Neural cell (in vitro differentiated cells): ENCODE data around the gene DNAH7. TPM values are rescaled to one million over a fixed set of nuclear protein-coding genes. Genes with fewer than 3 reads are reported as not detected.

Experiments
- H2AFZ ChIP-seq: fragments of 200-600, 300-800 bp; sonication (generic), shearing (Covaris generic); 2 replicates; pipeline ENCODE4 v1.6.0; 2014; ENCODE audit warnings: low read depth, mild to moderate bottlenecking, antibody characterized with exemption, low read length, moderate library complexity
- H3F3A ChIP-seq: fragments of 200-600 bp; shearing (Covaris generic); 2 replicates; pipeline ENCODE4 v1.6.1; 2016; ENCODE audit warnings: mild to moderate bottlenecking, moderate library complexity, mixed read lengths, antibody characterized with exemption, low read length; ENCODE audit not compliant: insufficient read depth, poor library complexity, severe bottlenecking
- H3K27ac ChIP-seq: fragments of 200-600, 300-800 bp; sonication (generic), shearing (Covaris generic); 2 replicates; pipeline ENCODE4 v1.5.1; 2014; ENCODE audit warnings: mild to moderate bottlenecking, low read length, moderate library complexity
- H3K27me3 ChIP-seq: fragments of 300-800, 200-600 bp; sonication (generic), shearing (Covaris generic); 2 replicates; pipeline ENCODE4 v1.6.0; 2014; ENCODE audit warnings: mild to moderate bottlenecking, low read depth, low read length, moderate library complexity; ENCODE audit not compliant: insufficient read depth
- H3K36me3 ChIP-seq: fragments of 300-800, 200-600 bp; sonication (generic), shearing (Covaris generic); 2 replicates; pipeline ENCODE4 v1.5.1; 2014; ENCODE audit warnings: mild to moderate bottlenecking, antibody characterized with exemption, low read length, moderate library complexity; ENCODE audit not compliant: insufficient read depth
- H3K4me2 ChIP-seq: fragments of 300-800, 200-600 bp; sonication (generic), shearing (Covaris generic); 2 replicates; pipeline ENCODE4 v1.6.0; 2014; ENCODE audit warnings: mild to moderate bottlenecking, low read length
- H3K4me3 ChIP-seq: fragments of 300-800, 200-600 bp; sonication (generic), shearing (Covaris generic); 2 replicates; pipeline ENCODE4 v1.5.1; 2014; ENCODE audit warnings: mild to moderate bottlenecking, low read length, moderate library complexity
- H3K79me2 ChIP-seq: fragments of 200-600 bp; shearing (Covaris generic); replicated peaks from 2 replicates; pipeline ENCODE4 v1.6.0; 2014; ENCODE audit warnings: mild to moderate bottlenecking, low read length, moderate library complexity; ENCODE audit not compliant: insufficient read depth
- H3K9ac ChIP-seq: fragments of 300-800, 200-600 bp; sonication (generic), shearing (Covaris generic); 2 replicates; pipeline ENCODE4 v1.6.1; 2016; ENCODE audit warnings: mild to moderate bottlenecking, low read length, mixed read lengths
- H3K9me2 ChIP-seq: fragments of 200-600 bp; shearing (Covaris generic); 2 replicates; pipeline ENCODE4 v1.6.1; 2016; ENCODE audit warnings: mild to moderate bottlenecking, low read length, mixed read lengths; ENCODE audit not compliant: insufficient read depth
- H3K9me3 ChIP-seq: fragments of 200-600, 300-800 bp; sonication (generic), shearing (Covaris generic); 2 replicates; pipeline ENCODE4 v1.6.1; 2016; ENCODE audit warnings: mild to moderate bottlenecking, mixed run types, low read length, moderate library complexity, mixed read lengths
- H4K20me1 ChIP-seq: fragments of 200-600 bp; shearing (Covaris generic); 2 replicates; pipeline ENCODE4 v1.6.1; 2016; ENCODE audit warnings: mild to moderate bottlenecking, mixed run types; ENCODE audit not compliant: insufficient read depth
- EP300 ChIP-seq: fragments of 450-650 bp; conservative IDR thresholded peaks from 2 replicates; pipeline ENCODE4 v1.6.1; 2014; ENCODE audit warnings: antibody characterized with exemption, mild to moderate bottlenecking, moderate library complexity; ENCODE audit not compliant: poor library complexity, severe bottlenecking
- EZH2 ChIP-seq: fragments of 200-600, 300-800 bp; shearing (Covaris generic), sonication (generic); IDR thresholded peaks from 2 replicates; pipeline ENCODE4 v1.6.1; 2014; ENCODE audit warnings: antibody characterized with exemption, low read length, borderline replicate concordance, mild to moderate bottlenecking; ENCODE audit not compliant: insufficient read depth, poor library complexity, severe bottlenecking
- MXI1 ChIP-seq: fragments of 450-650 bp; conservative IDR thresholded peaks from 2 replicates; pipeline ENCODE4 v1.6.1; 2014; ENCODE audit warnings: antibody characterized with exemption, mild to moderate bottlenecking; ENCODE audit not compliant: poor library complexity, severe bottlenecking
- POLR2AphosphoS5 ChIP-seq: IDR thresholded peaks from 2 replicates; pipeline ENCODE4 v1.6.1; 2012
- RAD21 ChIP-seq: fragments of 450-650 bp; conservative IDR thresholded peaks from 2 replicates; pipeline ENCODE4 v1.6.1; 2014; ENCODE audit warnings: antibody characterized with exemption, mild to moderate bottlenecking, moderate library complexity
- SMC3 ChIP-seq: fragments of 450-650 bp; conservative IDR thresholded peaks from 2 replicates; pipeline ENCODE4 v1.6.1; 2014; ENCODE audit warnings: antibody characterized with exemption, mild to moderate bottlenecking, moderate library complexity; ENCODE audit not compliant: poor library complexity
- TAF1 ChIP-seq: IDR thresholded peaks from 2 replicates; pipeline ENCODE4 v1.6.1; 2012; ENCODE audit warnings: low read depth
- polyA plus RNA-seq: library from polyadenylated mRNA; depleted of rRNA; stranded (reverse); fragments of >200 nt; gene quantifications from 2 replicates; pipeline ENCODE4 v1.2.3, GENCODE V29; 2014
- TF ChIP-seq, protein P1 (sequence below): fragments of 450-650 bp; IDR thresholded peaks from 2 replicates; pipeline ENCODE4 v1.5.1; 2014; ENCODE audit warnings: antibody characterized with exemption, mild to moderate bottlenecking, moderate library complexity; ENCODE audit not compliant: poor library complexity, severe bottlenecking
- TF ChIP-seq, protein P2 (sequence below): IDR thresholded peaks from 2 replicates; pipeline ENCODE4 v1.6.1; 2012; ENCODE audit warnings: borderline replicate concordance

DNAH7 gene
- polyA plus RNA-seq, 1 donor from 2014 or later: 0.67 TPM

DNA sequence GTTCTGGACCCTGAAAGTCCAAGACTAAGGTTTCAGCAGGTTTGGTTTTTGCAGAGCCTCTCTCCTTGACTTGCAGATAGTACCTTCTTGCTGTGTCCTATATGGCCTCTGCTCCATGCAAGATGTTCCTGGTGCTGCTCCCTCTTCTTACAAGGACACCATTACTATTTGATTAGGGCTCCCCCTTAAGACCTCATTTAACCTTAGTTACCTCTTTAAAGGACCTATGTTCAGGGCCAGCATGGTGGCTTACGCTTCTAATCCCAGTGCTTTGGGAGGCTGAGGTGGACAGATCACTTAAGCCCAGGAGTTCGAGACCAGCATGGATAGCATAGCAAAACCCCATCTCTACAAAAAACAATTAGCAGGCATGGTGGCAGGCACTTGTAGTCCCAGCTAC, 232.6 kb downstream of the DNAH7 start:
- Histone ChIP-seq H3K9ac (no peak overlapping the region), H2AFZ (no peak overlapping the region)

DNA sequence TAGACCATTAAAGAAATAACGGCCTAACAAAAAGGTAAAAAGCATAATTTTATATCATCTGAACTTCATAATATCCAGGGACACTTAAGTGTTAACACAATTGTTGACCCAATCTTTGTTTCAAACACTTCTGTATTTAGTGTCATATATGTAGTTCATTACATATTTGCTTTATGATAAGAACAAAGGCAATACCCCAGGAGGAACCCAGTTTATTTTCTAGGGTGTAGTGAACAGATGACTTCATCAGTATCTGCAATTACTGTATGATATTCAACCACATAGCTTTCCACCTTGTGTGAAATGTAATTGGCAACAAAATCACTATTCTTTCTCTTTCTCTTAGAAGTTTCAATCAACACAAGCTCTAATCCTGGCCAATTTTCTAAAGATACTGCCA, 233.8 kb downstream of the DNAH7 start:
- no peaks in the 10 kb centered on the region for H3K9me2 ChIP-seq
- TF ChIP-seq MXI1: no peak
- TF ChIP-seq RAD21: no peak
- no peak for TF ChIP-seq TAF1
- no peak for TF ChIP-seq EP300
- TF ChIP-seq, protein P1, sequence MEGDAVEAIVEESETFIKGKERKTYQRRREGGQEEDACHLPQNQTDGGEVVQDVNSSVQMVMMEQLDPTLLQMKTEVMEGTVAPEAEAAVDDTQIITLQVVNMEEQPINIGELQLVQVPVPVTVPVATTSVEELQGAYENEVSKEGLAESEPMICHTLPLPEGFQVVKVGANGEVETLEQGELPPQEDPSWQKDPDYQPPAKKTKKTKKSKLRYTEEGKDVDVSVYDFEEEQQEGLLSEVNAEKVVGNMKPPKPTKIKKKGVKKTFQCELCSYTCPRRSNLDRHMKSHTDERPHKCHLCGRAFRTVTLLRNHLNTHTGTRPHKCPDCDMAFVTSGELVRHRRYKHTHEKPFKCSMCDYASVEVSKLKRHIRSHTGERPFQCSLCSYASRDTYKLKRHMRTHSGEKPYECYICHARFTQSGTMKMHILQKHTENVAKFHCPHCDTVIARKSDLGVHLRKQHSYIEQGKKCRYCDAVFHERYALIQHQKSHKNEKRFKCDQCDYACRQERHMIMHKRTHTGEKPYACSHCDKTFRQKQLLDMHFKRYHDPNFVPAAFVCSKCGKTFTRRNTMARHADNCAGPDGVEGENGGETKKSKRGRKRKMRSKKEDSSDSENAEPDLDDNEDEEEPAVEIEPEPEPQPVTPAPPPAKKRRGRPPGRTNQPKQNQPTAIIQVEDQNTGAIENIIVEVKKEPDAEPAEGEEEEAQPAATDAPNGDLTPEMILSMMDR: no peak
- TF ChIP-seq EZH2: no peak
- no peak for TF ChIP-seq SMC3
- TF ChIP-seq POLR2AphosphoS5: no peak
- no peak overlapping the region for H3K4me2 ChIP-seq
- no peak overlapping the region for H2AFZ ChIP-seq
- no peaks in the 10 kb centered on the region for H3K27me3 ChIP-seq
- H3K79me2 ChIP-seq: no peaks in the 10 kb centered on the region
- no peaks in the 10 kb centered on the region for H3F3A ChIP-seq
- no peak overlapping the region for H3K9ac ChIP-seq
- no peaks in the 10 kb centered on the region for H3K36me3 ChIP-seq
- H4K20me1 ChIP-seq: no peaks in the 10 kb centered on the region
- no peaks in the 10 kb centered on the region for H3K9me3 ChIP-seq
- no peak overlapping the region for H3K4me3 ChIP-seq
- H3K27ac ChIP-seq: no peak overlapping the region

More for the DNA sequence above, 232.6 kb downstream of the DNAH7 start:
- Histone ChIP-seq H3K36me3 (no peaks in the 10 kb centered on the region), H3K9me3 (no peaks in the 10 kb centered on the region), H3K79me2 (no peaks in the 10 kb centered on the region), H3K4me2 (no peak overlapping the region), H3K9me2 (no peaks in the 10 kb centered on the region), H3K27ac (no peak overlapping the region), H4K20me1 (no peaks in the 10 kb centered on the region), H3K4me3 (no peak overlapping the region), H3K27me3 (no peaks in the 10 kb centered on the region), H3F3A (no peaks in the 10 kb centered on the region)
- TF ChIP-seq RAD21: no peak
- TF ChIP-seq, protein P1: no peak
- TF ChIP-seq POLR2AphosphoS5: no peak
- no peak for TF ChIP-seq MXI1
- TF ChIP-seq EP300: no peak
- TF ChIP-seq, protein P2, sequence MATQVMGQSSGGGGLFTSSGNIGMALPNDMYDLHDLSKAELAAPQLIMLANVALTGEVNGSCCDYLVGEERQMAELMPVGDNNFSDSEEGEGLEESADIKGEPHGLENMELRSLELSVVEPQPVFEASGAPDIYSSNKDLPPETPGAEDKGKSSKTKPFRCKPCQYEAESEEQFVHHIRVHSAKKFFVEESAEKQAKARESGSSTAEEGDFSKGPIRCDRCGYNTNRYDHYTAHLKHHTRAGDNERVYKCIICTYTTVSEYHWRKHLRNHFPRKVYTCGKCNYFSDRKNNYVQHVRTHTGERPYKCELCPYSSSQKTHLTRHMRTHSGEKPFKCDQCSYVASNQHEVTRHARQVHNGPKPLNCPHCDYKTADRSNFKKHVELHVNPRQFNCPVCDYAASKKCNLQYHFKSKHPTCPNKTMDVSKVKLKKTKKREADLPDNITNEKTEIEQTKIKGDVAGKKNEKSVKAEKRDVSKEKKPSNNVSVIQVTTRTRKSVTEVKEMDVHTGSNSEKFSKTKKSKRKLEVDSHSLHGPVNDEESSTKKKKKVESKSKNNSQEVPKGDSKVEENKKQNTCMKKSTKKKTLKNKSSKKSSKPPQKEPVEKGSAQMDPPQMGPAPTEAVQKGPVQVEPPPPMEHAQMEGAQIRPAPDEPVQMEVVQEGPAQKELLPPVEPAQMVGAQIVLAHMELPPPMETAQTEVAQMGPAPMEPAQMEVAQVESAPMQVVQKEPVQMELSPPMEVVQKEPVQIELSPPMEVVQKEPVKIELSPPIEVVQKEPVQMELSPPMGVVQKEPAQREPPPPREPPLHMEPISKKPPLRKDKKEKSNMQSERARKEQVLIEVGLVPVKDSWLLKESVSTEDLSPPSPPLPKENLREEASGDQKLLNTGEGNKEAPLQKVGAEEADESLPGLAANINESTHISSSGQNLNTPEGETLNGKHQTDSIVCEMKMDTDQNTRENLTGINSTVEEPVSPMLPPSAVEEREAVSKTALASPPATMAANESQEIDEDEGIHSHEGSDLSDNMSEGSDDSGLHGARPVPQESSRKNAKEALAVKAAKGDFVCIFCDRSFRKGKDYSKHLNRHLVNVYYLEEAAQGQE: no peak
- TF ChIP-seq EZH2: no peak
- no peak for TF ChIP-seq SMC3
- no peak for TF ChIP-seq TAF1
